B cell (primary cell): Measurements from ENCODE around the gene BLOC1S3.

Source experiments
- CTCF ChIP-seq: fragments of 200-600 bp; IDR thresholded peaks from one replicate; pipeline ENCODE4 v1.8.0; 2022; ENCODE audit warnings: antibody characterized with exemption, mild to moderate bottlenecking
- EZH2 ChIP-seq: IDR thresholded peaks from 2 replicates; pipeline ENCODE4 v1.6.1; 2012; ENCODE audit warnings: borderline replicate concordance, low read depth, mild to moderate bottlenecking, moderate library complexity, low read length; ENCODE audit not compliant: insufficient read depth, poor library complexity, severe bottlenecking

- TF ChIP-seq CTCF = no peak
- TF ChIP-seq EZH2 = no peak
These were observed 49.8 kb upstream of the BLOC1S3 start for GRCh38 chr19:45128806-45129205.
